ENCODE measurements around the gene PMS1.

DNA sequence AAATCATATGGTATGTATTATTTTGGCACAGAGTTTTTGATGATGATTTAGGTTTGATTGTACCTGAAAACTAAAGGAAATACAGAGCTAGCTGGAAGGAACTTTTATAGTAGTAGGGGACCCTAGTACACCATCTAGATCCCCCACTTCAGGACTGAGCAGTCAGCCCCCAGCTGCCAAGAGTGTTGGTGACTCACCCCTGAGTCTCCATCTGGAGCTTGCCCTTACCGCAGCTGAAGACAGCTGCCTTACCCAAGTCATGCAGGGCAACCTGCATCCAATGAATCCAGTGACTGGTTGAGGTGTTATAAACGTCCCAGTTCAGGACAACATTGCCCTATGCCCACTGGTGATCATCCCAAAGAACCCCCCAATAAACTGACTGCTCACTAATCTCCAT is 15.3 kb downstream of the PMS1 start:
- TF ChIP-seq POLR2A (IDR thresholded peaks at IDR 0.05; ENCODE audit: low read depth): no peak
- TF ChIP-seq CTCF (IDR thresholded peaks at IDR 0.05): no peak
- TF ChIP-seq POLR2AphosphoS5 (IDR thresholded peaks at IDR 0.05): no peak
